Nephron progenitor cell (in vitro differentiated cells): ENCODE data around the gene DRC3.

Experiments
- DNase-seq: peaks from one replicate; pipeline ENCODE4 v3.0.0; 2021
- H3K27ac Mint-ChIP-seq: 2 replicates; pipeline ENCODE4 v1.8.0; 2021; ENCODE audit warnings: mild to moderate bottlenecking, moderate library complexity, mixed read lengths
- H3K27me3 Mint-ChIP-seq: 2 replicates; pipeline ENCODE4 v1.8.0; 2021; ENCODE audit warnings: mild to moderate bottlenecking, low read depth, mixed read lengths; ENCODE audit not compliant: poor library complexity
- H3K36me3 Mint-ChIP-seq: 2 replicates; pipeline ENCODE4 v1.8.0; 2021; ENCODE audit warnings: low read depth, mixed read lengths
- H3K4me1 Mint-ChIP-seq: 2 replicates; pipeline ENCODE4 v1.8.0; 2021; ENCODE audit warnings: mixed read lengths
- H3K4me3 Mint-ChIP-seq: 2 replicates; pipeline ENCODE4 v1.8.0; 2021; ENCODE audit warnings: mild to moderate bottlenecking, moderate library complexity, mixed read lengths
- H3K9me3 Mint-ChIP-seq: 2 replicates; pipeline ENCODE4 v1.8.0; 2021; ENCODE audit warnings: mild to moderate bottlenecking, moderate library complexity, mixed read lengths
- TF ChIP-seq, protein P1 (sequence below): fragments of 200-600 bp; sonication (generic); IDR thresholded peaks from 2 replicates; pipeline ENCODE4 v1.5.0; 2021; ENCODE audit warnings: antibody characterized with exemption

DRC3 gene

DNA sequence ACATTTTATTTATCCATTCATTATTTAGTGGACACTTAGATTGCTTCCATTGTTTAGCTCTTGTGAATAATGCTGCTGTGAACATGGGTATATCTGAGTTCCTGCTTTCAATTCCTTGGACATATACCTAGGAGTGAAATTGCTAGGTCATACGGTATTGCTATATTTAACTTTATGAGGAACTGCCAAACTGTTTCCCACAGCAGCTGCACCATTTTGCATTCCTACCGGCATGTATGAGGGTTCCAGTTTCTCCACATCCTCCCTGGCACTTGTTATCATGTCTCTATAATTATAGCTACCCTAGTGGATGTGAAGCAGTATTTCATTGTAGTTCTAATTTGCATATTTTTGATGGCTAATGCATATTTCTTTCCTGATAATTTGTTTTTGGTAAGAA is 91.4 kb downstream of the DRC3 start:
- peaks cover 30% of the 10 kb centered on the region for H3K36me3 Mint-ChIP-seq
- no peak for DNase-seq

DNA sequence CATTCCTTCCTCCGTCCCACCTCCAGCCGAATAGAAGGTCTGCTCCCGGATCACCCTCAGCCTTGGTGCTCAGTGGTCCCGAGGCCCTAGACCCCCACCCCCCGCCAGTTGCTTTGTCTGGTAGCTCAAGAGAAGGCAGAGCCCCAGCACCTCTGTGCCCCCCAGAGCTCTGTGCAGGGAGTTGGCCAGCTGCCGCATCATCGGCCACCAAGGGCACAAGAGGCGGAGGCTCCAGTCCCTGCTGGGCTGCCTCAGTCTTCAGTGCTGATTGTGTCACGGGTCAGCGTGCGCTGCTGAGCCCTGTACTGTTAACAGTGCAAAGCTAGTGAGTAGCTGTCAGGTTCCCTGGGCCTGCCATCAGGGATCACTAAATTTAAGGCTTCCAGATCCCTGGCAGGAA is 92.9 kb downstream of the DRC3 start:
- no peaks in the 10 kb centered on the region for H3K9me3 Mint-ChIP-seq
- peak overlapping the region; percentile 24 for H3K27ac Mint-ChIP-seq
- peaks cover 3% of the 10 kb centered on the region for H3K27me3 Mint-ChIP-seq
- no peak overlapping the region for H3K4me3 Mint-ChIP-seq
- peaks cover 23% of the 10 kb centered on the region for H3K36me3 Mint-ChIP-seq
- DNase-seq, result peak; percentile 22
- TF ChIP-seq, protein P1, sequence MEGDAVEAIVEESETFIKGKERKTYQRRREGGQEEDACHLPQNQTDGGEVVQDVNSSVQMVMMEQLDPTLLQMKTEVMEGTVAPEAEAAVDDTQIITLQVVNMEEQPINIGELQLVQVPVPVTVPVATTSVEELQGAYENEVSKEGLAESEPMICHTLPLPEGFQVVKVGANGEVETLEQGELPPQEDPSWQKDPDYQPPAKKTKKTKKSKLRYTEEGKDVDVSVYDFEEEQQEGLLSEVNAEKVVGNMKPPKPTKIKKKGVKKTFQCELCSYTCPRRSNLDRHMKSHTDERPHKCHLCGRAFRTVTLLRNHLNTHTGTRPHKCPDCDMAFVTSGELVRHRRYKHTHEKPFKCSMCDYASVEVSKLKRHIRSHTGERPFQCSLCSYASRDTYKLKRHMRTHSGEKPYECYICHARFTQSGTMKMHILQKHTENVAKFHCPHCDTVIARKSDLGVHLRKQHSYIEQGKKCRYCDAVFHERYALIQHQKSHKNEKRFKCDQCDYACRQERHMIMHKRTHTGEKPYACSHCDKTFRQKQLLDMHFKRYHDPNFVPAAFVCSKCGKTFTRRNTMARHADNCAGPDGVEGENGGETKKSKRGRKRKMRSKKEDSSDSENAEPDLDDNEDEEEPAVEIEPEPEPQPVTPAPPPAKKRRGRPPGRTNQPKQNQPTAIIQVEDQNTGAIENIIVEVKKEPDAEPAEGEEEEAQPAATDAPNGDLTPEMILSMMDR, result no peak
- peaks cover 12% of the 10 kb centered on the region for H3K4me1 Mint-ChIP-seq

More for the DNA sequence above, 91.4 kb downstream of the DRC3 start:
- Mint-ChIP-seq H3K9me3 (no peaks in the 10 kb centered on the region), H3K27me3 (no peaks in the 10 kb centered on the region), H3K27ac (no peak overlapping the region), H3K4me1 (peaks cover 8% of the 10 kb centered on the region), H3K4me3 (no peak overlapping the region)
- TF ChIP-seq, protein P1, result no peak
